ENCODE measurements around the gene SEC22C.

Gene SEC22C

DNA sequence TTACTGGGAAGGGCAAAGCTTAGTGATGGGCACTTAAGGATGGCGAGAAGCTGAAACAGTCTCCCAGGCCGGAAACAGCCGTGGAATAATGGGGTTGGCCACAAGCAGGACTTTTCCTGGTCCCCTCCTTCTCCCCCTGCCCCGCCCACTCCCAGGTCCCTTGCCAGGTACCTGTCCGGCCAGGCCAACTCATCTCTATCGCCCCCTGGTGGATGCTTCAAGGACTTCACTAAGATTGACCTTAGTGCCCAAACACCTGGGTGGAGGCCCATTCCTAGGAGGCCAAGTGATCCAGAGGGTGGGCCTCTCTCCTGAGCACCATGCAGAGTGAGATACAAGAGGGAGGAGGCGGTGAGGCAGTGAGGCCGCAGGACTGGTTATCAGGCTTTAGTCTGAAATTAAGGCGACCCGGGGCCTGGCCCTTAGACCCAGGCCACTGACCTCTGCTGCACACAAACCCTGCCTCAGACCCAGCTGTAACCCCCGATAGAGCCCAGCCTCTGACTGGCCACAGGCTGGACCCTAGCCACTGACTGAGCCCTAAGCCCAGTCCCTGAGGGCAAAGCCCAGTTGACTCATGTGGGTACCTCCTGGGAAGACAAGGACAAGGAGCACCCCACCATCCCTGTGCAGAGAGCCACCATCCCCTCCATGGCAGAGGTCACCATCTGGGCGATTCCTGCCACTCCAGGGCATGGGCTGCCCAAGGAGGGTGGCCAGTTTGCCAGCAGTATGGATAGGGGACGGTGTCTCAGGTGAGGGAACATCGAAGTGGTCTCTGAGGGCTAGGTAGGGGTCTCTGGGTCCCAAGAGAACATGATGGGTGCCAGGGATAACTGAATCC is 41.7 kb downstream of the SEC22C start:
- DNase-seq, result peak in 2 of 56 donors; percentile 15 to 18

- no peak for DNase-seq
Measured at GRCh38 chr3:42537350-42537749, 44.4 kb downstream of the SEC22C start.

DNA sequence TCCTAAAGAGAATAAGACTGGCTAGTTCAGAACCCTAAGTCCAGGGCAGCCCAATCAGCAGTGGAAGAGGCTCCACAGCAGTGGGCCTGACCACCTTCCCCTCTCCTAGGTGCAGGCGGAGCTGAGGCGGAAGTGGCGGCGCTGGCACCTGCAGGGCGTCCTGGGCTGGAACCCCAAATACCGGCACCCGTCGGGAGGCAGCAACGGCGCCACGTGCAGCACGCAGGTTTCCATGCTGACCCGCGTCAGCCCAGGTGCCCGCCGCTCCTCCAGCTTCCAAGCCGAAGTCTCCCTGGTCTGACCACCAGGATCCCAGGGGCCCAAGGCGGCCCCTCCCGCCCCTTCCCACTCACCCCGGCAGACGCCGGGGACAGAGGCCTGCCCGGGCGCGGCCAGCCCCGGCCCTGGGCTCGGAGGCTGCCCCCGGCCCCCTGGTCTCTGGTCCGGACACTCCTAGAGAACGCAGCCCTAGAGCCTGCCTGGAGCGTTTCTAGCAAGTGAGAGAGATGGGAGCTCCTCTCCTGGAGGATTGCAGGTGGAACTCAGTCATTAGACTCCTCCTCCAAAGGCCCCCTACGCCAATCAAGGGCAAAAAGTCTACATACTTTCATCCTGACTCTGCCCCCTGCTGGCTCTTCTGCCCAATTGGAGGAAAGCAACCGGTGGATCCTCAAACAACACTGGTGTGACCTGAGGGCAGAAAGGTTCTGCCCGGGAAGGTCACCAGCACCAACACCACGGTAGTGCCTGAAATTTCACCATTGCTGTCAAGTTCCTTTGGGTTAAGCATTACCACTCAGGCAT is 45.6 kb downstream of the SEC22C start:
- DNase-seq, result peak in 15 of 56 donors; percentile 9 to 60 (median 23)

- DNase-seq, result peak in 1 of 56 donors; percentile 10
Measured at GRCh38 chr3:42533161-42533897, 48.4 kb downstream of the SEC22C start.

- DNase-seq, result no peak
Measured at GRCh38 chr3:42532229-42532628, 49.5 kb downstream of the SEC22C start.

GRCh38 chr3:42531470-42531869 is 50.3 kb downstream of the SEC22C start:
- DNase-seq, result no peak

GRCh38 chr3:42530073-42530472 is 51.7 kb downstream of the SEC22C start:
- no peak for DNase-seq

- DNase-seq, result no peak
Measured at GRCh38 chr3:42529468-42529867, 52.3 kb downstream of the SEC22C start.

DNA sequence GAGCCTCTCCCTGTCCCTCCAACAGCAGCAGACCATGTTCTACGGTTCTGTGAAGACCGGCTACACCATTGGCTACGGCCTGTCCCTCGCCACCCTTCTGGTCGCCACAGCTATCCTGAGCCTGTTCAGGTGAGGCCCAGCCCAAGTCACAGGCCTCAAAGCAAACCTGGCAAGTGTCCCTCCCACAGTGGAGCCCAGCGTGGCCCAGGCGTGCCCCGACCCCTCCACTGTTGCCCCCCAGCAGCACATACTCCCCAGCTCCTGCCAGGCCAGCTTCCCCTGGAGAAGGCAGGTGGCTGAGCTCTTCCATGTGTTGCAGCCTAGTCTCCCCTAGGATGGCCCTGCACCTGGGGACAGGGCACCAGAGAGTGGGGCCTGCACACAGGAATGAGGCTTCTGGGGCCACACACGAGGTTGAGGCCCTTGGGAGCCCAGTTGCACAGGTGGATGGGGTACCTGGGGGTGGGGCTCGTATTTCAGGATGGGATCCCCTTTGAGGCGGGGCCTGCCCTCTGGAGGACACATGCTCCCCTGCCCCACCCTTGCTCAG is 54.3 kb downstream of the SEC22C start:
- no peak for DNase-seq

DNA sequence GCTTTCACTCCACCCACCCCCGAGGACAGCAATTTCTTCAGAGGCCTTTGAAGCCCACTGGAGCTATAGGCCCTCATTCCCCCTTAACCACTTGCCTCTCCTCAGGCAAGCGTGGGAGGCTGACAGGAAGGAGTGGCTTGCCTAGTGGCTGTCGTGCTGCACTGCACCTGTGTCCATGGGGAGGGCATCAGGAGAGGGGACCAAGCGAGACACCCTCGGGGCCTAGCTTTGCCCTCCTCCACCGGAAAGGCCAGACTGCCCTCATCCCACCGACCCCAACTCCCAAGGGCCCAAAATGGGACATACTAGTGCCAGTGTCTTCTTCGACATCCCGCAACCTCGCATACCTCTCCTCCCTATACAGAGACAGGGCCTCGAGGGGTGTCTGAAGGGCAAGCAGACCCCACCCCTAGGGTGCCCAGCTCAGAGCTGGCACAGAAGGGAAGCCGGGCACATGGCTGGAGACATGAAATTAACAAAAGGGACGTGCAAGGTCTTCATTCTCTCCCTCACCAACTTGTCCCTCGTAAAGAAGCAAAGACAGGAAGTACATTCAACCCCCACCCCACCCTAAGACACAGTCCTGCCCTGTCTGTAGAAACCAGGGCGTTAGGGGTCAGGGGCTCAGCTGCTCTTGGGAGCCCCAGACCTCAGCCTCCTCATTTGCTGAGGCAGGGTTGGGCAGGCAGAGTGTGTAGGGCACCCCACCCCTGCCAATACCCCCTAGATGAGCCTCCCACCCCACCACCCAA is 55.0 kb downstream of the SEC22C start:
- no peak for DNase-seq

DNA sequence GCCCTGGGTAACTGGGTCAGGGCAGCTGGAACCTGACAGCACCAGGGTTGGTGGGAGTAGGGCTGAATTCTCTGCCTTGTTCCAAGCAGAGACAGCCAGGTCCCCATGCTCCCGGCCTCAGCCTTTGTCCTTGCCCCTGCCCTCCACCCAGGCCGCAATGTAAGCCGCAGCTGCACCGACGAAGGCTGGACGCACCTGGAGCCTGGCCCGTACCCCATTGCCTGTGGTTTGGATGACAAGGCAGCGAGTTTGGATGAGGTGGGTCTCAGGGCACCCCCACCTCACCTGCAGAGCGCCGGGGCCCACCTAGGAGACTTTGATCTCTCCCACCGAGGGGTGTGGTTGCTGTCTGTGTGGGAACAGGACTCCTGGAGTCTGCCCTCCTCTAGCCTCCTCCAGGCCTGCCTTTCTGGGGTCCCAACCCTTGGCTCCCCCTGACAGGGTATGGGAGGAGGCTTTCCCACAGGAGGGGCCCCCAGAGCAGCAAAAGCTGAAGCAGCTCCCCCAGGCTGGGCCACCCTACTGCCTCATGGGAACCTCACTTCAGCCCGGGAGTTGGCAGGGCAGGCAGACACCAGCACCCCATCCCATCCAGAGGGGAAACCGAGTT is 55.9 kb downstream of the SEC22C start:
- DNase-seq, result no peak

DNA sequence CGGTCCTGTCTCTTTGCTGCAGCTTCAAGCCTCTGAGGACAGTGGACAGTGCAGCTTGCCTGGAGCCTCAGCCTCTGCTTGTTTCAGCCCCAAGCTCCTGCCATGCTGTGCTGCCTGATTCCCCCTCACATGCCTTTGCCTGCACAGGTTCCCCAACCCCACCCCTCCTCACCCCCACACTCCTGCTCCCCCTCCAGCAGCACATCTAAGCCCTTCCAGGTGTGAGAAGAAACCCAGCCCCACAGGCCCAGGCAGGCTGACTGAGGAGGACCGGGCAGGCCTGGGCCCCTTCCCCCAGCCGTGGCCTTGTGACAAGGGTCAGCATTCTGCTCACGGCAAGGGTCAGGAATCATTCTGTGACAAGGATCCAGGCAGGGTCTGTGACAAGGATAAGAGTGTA is 56.6 kb downstream of the SEC22C start:
- peak in 5 of 56 donors; percentile 11 to 30 (median 17) for DNase-seq

- no peak for DNase-seq
Measured at GRCh38 chr3:42524751-42525150, 57.0 kb downstream of the SEC22C start.

DNA sequence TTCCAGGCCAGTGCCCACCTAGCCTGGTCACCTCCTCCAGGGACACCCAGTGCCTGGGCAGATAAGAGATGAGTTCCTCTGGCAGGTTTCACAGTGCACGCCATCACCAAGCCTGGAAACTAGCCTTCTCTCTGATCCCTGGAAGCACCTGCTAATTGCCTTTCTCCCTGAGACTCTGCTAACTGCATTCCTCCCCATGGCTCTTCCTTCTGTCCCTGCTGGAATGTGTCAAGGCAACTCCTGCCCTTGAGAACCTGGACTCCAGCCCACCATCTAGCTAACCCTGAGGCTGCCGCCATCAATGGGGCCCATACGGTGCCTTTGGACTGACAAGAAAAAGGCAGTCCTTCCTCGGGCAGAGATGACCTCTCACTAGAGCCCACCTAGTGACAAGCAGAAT is 60.9 kb downstream of the SEC22C start:
- no peak for DNase-seq

GRCh38 chr3:42520336-42520735 is 61.4 kb downstream of the SEC22C start:
- peak in 17 of 56 donors; percentile 7 to 65 (median 42) for DNase-seq

- DNase-seq, result no peak
Measured at GRCh38 chr3:42519568-42519962, 62.2 kb downstream of the SEC22C start.

DNA sequence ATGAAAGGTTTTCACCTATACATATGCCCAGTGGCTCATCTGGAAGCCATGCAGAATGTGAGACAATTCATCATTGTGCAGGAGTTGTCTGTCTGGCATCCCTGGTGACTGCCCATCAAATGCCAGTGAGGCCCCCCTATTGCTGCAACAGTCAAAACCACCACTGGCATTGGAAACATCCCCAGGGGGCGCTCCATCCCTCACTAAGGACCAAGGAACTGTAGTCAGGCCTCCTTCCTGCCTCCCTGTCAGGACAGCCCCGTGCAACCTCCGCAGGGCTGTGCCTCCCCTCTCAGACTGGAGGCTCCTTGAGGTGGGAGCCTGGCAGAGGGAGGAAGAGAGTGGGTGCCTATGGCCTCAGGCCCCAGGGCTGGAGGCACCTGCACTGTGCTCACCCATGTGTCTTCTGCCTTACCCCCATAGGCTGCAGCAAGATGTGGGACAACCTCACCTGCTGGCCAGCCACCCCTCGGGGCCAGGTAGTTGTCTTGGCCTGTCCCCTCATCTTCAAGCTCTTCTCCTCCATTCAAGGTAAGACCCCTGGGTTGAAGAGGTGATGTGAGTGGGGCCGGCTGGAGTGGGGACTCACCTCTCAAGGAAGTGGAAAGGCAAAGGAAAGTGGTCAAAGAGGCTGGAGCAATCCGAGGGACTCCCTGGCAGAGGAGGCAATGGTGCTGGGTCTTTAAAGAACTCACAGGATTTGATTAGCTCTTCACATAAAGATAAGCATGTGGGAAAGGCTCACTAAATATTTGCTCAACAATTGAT is 62.8 kb downstream of the SEC22C start:
- DNase-seq, result peak in 4 of 56 donors; percentile 4 to 25 (median 6)

GRCh38 chr3:42517117-42517516 is 64.7 kb downstream of the SEC22C start:
- no peak for DNase-seq

DNA sequence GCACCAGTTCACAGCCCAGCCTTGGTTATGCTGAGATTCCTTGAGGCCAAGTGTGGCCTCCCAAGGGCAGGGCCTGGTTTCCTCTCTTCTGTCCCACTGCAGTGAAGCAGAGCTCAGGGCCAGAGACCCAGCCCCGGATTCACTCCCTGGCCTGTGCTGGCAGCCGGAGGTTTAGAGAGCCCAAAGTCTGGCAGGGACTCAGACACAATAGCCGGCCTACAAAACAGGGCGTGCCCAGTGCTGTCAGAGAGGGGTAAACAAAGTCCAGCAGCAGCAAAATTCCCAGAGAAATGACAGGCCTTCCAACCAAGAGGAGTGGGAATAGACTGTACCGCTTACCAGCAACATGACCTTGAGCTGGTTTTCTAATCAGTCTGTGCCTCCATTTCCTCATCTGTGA is 65.3 kb downstream of the SEC22C start:
- DNase-seq, result no peak

Measured in nucleus accumbens (tissue), 56 donors.